HEK293T (cell line): ENCODE measurements around the gene AGMO.

Experiments
- ARNT ChIP-seq: fragments of 450-650 bp; IDR thresholded peaks from 2 replicates; pipeline ENCODE4 v1.6.1; 2017; ENCODE audit warnings: mild to moderate bottlenecking
- BHLHE40 ChIP-seq: fragments of 450-650 bp; IDR thresholded peaks from 2 replicates; pipeline ENCODE4 v1.6.1; 2016; ENCODE audit warnings: mild to moderate bottlenecking, moderate library complexity, borderline replicate concordance
- ELF4 ChIP-seq: fragments of 450-650 bp; IDR thresholded peaks from 2 replicates; pipeline ENCODE4 v1.6.1; 2017; ENCODE audit warnings: antibody characterized with exemption
- FOXA1 ChIP-seq: fragments of 450-650 bp; IDR thresholded peaks from 2 replicates; pipeline ENCODE4 v1.6.1; 2016; ENCODE audit warnings: mild to moderate bottlenecking
- FOXK2 ChIP-seq: fragments of 450-650 bp; IDR thresholded peaks from 2 replicates; pipeline ENCODE4 v1.6.1; 2016; ENCODE audit warnings: mild to moderate bottlenecking
- FOXM1 ChIP-seq: fragments of 450-650 bp; IDR thresholded peaks from 2 replicates; pipeline ENCODE4 v1.6.1; 2017; ENCODE audit warnings: mild to moderate bottlenecking, borderline replicate concordance
- HDGF ChIP-seq: fragments of 450-650 bp; IDR thresholded peaks from 2 replicates; pipeline ENCODE4 v1.6.1; 2017; ENCODE audit warnings: antibody characterized with exemption, borderline replicate concordance
- L3MBTL2 ChIP-seq: fragments of 450-650 bp; conservative IDR thresholded peaks from 2 replicates; pipeline ENCODE4 v1.6.1; 2016; ENCODE audit warnings: mild to moderate bottlenecking
- LEF1 ChIP-seq: fragments of 450-650 bp; IDR thresholded peaks from 2 replicates; pipeline ENCODE4 v1.6.1; 2017; ENCODE audit warnings: mild to moderate bottlenecking, borderline replicate concordance
- NFRKB ChIP-seq: fragments of 450-650 bp; IDR thresholded peaks from 2 replicates; pipeline ENCODE4 v1.6.1; 2016; ENCODE audit warnings: mild to moderate bottlenecking, moderate library complexity
- SP1 ChIP-seq: fragments of 450-650 bp; IDR thresholded peaks from 2 replicates; pipeline ENCODE4 v1.6.1; 2017
- SUZ12 ChIP-seq: fragments of 450-650 bp; IDR thresholded peaks from 2 replicates; pipeline ENCODE4 v1.6.1; 2016; ENCODE audit warnings: mild to moderate bottlenecking
- TARDBP ChIP-seq: fragments of 450-650 bp; IDR thresholded peaks from 2 replicates; pipeline ENCODE4 v1.6.1; 2016

GRCh38 chr7:15558756-15559155, 3.1 kb downstream of the AGMO start:
- TF ChIP-seq LEF1 (no peak), BHLHE40 (no peak), FOXK2 (no peak), FOXM1 (no peak), TARDBP (no peak), HDGF (no peak), NFRKB (no peak), SUZ12 (no peak), L3MBTL2 (no peak), ARNT (no peak), ELF4 (no peak), SP1 (no peak), FOXA1 (no peak)
